GM06990 (cell line): ENCODE measurements around the gene RIT2.

ENCODE experiments used
- DNase-seq: peaks from one replicate; pipeline ENCODE4 v3.0.0-alpha.2; 2011; ENCODE audit not compliant: insufficient read length; ENCODE audit errors: extremely low read depth
- H3K27me3 ChIP-seq: replicated peaks from 2 replicates; pipeline ENCODE4 v1.6.0; 2011; ENCODE audit warnings: low read length; ENCODE audit not compliant: control insufficient read depth, insufficient read depth
- H3K36me3 ChIP-seq: 2 replicates; pipeline ENCODE4 v1.5.1; 2011; ENCODE audit warnings: low read length; ENCODE audit not compliant: control insufficient read depth, insufficient read depth
- H3K4me3 ChIP-seq: replicated peaks from 2 replicates; pipeline ENCODE4 v1.5.1; 2011; ENCODE audit warnings: low read depth, mild to moderate bottlenecking, control low read depth, low read length
- CTCF ChIP-seq: IDR thresholded peaks from 2 replicates; pipeline ENCODE4 v1.5.1; 2011; ENCODE audit warnings: low read length, control low read depth, mild to moderate bottlenecking, inconsistent platforms; ENCODE audit not compliant: insufficient read depth, poor library complexity, severe bottlenecking

The RIT2 gene

GRCh38 chr18:42948831-42949230, 166.7 kb downstream of the RIT2 start:
- DNase-seq = no peak
- H3K4me3 ChIP-seq = no peak overlapping the region
- H3K36me3 ChIP-seq = no peaks in the 10 kb centered on the region
- no peak for TF ChIP-seq CTCF
- H3K27me3 ChIP-seq = no peaks in the 10 kb centered on the region

GRCh38 chr18:42941860-42942259, 173.6 kb downstream of the RIT2 start:
- no peak for DNase-seq
- H3K36me3 ChIP-seq = no peaks in the 10 kb centered on the region
- no peak for TF ChIP-seq CTCF
- H3K4me3 ChIP-seq = no peak overlapping the region
- H3K27me3 ChIP-seq = no peaks in the 10 kb centered on the region

- TF ChIP-seq CTCF = no peak
- DNase-seq = no peak
- Histone ChIP-seq H3K4me3 (no peak overlapping the region), H3K36me3 (no peaks in the 10 kb centered on the region), H3K27me3 (no peaks in the 10 kb centered on the region)
These were observed 174.5 kb downstream of the RIT2 start for GRCh38 chr18:42941021-42941420.

GRCh38 chr18:42937436-42937835, 178.0 kb downstream of the RIT2 start:
- no peaks in the 10 kb centered on the region for H3K27me3 ChIP-seq
- no peaks in the 10 kb centered on the region for H3K36me3 ChIP-seq
- no peak for DNase-seq
- H3K4me3 ChIP-seq = no peak overlapping the region
- TF ChIP-seq CTCF = no peak

- Histone ChIP-seq H3K4me3 (no peak overlapping the region), H3K27me3 (no peaks in the 10 kb centered on the region), H3K36me3 (no peaks in the 10 kb centered on the region)
- TF ChIP-seq CTCF = no peak
- DNase-seq = no peak
These were observed 179.2 kb downstream of the RIT2 start for GRCh38 chr18:42936289-42936688.

- Histone ChIP-seq H3K4me3 (no peak overlapping the region), H3K36me3 (no peaks in the 10 kb centered on the region), H3K27me3 (no peaks in the 10 kb centered on the region)
- TF ChIP-seq CTCF = no peak
- DNase-seq = no peak
These were observed 184.0 kb downstream of the RIT2 start for GRCh38 chr18:42931491-42931890.
